Activated naive CD8-positive, alpha-beta T cell treated with anti-CD3 and anti-CD28 coated beads, Interleukin-2, amount 50 U/mL, for 16 hours (primary cell): ENCODE results near the gene MIOX.

ENCODE experiments used
- DNase-seq: peaks from one replicate; pipeline ENCODE4 v3.0.0-alpha.2; 2020; ENCODE audit warnings: low read depth, low spot score

The MIOX gene

DNA sequence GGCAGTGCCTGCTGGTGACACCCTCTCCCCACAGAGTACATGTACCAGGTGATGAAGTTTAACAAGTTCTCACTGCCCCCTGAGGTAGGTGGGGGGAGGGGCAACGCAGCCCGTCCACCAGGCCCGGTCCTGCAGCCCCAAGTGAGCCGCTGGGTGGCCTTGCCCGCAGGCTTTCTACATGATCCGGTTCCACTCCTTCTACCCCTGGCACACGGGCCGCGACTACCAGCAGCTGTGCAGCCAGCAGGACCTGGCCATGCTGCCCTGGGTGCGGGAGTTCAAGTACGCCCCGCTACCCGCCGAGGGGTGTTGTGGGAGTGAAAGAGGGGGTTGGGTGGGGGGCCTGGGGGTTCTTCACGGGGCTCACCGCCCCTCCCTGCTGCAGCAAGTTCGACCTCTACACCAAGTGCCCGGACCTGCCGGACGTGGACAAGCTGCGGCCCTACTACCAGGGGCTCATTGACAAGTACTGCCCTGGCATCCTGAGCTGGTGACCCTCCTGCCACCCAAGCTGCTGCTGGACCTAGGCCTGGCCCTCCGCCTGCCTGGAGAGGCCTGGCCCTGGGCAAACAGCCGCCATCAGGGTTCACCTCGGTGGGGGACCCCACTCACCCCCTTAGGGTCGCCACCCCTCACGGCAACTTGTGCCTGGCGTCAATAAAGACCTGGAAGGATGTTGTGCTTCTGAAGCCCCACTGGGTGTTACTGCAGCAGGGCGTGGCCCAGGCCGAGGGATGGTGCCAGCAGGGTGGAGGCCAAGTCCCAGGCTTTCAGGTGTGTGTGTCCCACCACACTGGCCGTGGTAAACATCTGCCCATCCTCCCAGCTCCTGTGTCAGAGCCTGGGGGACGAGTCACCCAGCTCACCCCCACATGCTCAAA, 2.9 kb downstream of the MIOX start:
- no peak for DNase-seq

- DNase-seq, result no peak
Observed at GRCh38 chr22:50490531-50491308, 4.1 kb downstream of the MIOX start.

GRCh38 chr22:50497093-50497492, 10.4 kb downstream of the MIOX start:
- no peak for DNase-seq

GRCh38 chr22:50498322-50498890, 11.7 kb downstream of the MIOX start:
- DNase-seq, result no peak

GRCh38 chr22:50500452-50500851, 13.8 kb downstream of the MIOX start:
- no peak for DNase-seq

- DNase-seq, result no peak
Observed at GRCh38 chr22:50502096-50502495, 15.4 kb downstream of the MIOX start.

- DNase-seq, result no peak
Observed at GRCh38 chr22:50502628-50503474, 16.2 kb downstream of the MIOX start.

DNA sequence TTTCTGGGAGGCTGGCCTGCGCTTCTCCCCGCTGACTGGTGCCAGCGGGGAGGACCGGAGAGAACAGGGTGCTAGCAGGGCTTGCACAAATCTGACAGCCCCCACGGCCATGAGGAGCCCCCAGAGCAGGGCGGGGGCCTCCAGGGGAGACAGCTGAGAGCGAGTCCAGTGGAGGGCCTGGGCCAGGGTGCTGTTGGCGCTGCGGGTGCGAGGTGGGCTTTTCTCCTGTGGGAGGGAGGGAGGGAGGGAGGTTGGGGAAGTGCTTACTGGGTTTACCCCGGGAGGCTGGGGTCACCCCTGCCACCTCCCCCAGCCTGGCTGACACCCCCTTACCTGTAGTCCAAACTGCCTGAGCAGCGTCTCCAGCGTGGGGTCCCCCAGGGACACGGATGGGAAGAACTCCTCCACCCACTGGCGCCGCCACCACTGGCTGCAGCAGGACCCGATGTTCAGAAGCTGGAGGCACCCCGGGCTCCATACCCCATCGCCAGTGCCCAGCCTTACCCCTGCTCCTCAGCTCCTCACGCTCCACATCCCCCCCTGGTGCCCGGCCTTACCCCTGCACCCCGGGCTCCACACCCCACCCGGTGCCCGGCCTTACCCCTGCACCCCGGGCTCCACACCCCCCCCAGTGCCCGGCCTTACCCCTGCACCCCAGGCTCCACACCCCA, 17.0 kb downstream of the MIOX start:
- no peak for DNase-seq

- no peak for DNase-seq
Observed at GRCh38 chr22:50504369-50505211, 17.9 kb downstream of the MIOX start.

- no peak for DNase-seq
Observed at GRCh38 chr22:50505276-50505775, 18.7 kb downstream of the MIOX start.

- DNase-seq, result no peak
Observed at GRCh38 chr22:50505776-50506610, 19.3 kb downstream of the MIOX start.

DNA sequence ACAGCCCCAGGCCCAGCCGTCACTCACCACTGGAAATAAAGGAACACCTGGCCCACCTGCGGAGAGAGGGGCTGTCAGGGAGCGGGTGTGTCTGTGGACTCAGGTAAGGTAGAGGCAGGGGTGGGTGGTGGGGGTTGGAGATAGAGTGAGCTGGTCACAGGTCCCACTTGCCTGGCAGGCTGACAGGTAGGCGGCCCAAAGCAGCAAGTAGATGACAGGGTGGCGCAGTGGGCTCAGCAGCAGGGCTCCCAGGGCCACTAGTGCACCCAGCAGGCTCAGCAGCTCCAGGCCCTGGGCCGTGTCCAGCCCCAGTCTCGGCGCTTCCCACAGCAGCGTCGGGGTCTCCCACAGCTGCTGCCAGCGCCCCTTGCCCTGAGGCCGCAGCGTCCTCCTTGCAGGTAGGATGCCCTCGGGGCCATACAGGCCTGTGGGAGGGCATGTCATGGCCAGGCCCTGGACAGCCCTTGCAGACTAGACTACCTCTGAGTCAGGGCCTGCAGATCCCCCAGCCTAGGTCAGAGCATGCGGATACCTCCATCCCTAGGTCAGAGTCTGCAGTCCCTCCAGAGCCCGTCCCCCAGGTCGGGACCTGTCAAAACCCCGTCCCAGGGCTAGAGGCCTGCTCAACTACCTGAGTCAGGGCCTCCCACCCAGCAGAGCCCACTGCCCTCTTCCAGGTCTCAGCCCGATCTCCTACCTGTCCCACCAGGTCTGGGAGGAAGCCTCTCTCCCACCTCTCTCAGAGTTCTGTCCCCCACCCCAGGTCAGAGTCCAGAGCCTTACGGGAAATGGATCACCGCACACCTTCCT, 20.2 kb downstream of the MIOX start:
- no peak for DNase-seq

GRCh38 chr22:50507421-50507990, 20.8 kb downstream of the MIOX start, which contains the start of gene LMF2:
LMF2 (minus strand) TSS chr22:50507702; CDS start chr22:50507675, 27 bp downstream.
- DNase-seq, result peak; percentile 80

- DNase-seq, result peak; percentile 95
Observed at GRCh38 chr22:50507991-50508884, 21.6 kb downstream of the MIOX start, which contains the start of gene NCAPH2. NCAPH2 (plus strand) TSS chr22:50508224; CDS start chr22:50508338, 114 bp downstream.

DNA sequence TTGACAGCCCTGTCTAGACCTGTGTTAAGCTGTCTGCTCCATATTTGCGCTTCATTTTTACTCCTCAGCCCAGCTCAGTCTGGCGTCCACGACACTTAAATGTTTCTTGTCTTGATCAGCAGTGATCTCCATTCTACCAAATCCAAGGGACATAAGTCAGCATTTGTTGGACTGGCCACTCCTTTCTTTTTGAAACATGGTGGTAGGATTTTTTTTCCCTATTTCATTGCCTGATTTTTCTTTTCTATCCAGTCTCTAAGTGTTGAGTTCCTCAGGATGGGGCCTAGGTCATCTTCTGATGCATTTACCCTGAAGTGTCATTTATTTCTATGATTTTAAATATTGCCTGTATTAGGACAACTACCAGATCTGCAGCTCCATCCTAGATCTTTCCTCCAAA, 22.2 kb downstream of the MIOX start:
- no peak for DNase-seq

DNA sequence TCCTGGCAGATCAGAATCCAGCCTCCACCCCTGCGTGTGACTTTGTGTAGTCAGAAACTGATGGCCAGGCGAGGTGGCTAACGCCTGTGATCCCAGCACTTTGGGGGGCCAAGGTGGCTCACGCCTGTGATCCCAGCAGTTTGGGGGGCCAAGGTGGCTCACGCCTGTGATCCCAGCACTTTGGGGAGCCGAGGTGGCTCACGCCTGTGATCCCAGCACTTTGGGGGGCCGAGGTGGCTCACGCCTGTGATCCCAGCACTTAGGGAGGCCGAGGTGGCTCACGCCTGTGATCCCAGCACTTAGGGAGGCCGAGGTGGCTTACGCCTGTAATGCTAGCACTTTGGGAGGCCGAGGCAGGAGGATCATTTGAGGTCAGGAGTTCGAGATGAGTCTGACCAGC, 26.5 kb downstream of the MIOX start:
- DNase-seq, result no peak
